Upper lobe of right lung (tissue), 1 donor: ENCODE data around the gene SLC45A2. TPM values are rescaled to one million over a fixed set of nuclear protein-coding genes. Genes with fewer than 3 reads are reported as not detected.

Source experiments
- ATAC-seq: fragments of 200-7000 bp; cut with Tn5 transposase; one replicate; pipeline ENCODE4 v1.9.1; 2020; ENCODE audit warnings: mild to moderate bottlenecking, moderate library complexity
- DNase-seq: peaks from one replicate; pipeline ENCODE4 v3.0.0-alpha.2; 2020
- H3K27ac ChIP-seq: fragments of 200-600 bp; one replicate; pipeline ENCODE4 v1.8.0; 2022
- H3K27me3 ChIP-seq: fragments of 200-600 bp; one replicate; pipeline ENCODE4 v1.8.0; 2022; ENCODE audit warnings: mild to moderate bottlenecking
- H3K36me3 ChIP-seq: fragments of 200-600 bp; one replicate; pipeline ENCODE4 v1.8.0; 2022
- H3K4me1 ChIP-seq: fragments of 200-600 bp; one replicate; pipeline ENCODE4 v1.8.0; 2022
- H3K4me3 ChIP-seq: fragments of 200-600 bp; one replicate; pipeline ENCODE4 v1.8.0; 2022; ENCODE audit warnings: mild to moderate bottlenecking
- H3K9me3 ChIP-seq: fragments of 200-600 bp; one replicate; pipeline ENCODE4 v1.8.0; 2022
- intact Hi-C: fragments of 100-400 bp; cut with DNase I; formaldehyde crosslinking; loops from one replicate; pipeline ENCODE4 v1.11.0; 2022
- total RNA-seq: library from RNA; stranded (reverse); fragmentation: NEBNext Ultra II Directional; extraction: Animal tissue kit (Norgen Biotek cat#: 25700); gene quantifications from one replicate; pipeline ENCODE4 v1.2.1, GENCODE V29; 2021
- TF ChIP-seq, protein P1 (sequence below): fragments of 200-600 bp; IDR thresholded peaks from one replicate; pipeline ENCODE4 v1.8.0; 2022; ENCODE audit warnings: antibody characterized with exemption
- donor health status: DM: no; HTN: yes; CAD: no; lungs with severe emphysema.

SLC45A2 gene
- total RNA-seq, 1 donor from 2014 or later: not detected

DNA sequence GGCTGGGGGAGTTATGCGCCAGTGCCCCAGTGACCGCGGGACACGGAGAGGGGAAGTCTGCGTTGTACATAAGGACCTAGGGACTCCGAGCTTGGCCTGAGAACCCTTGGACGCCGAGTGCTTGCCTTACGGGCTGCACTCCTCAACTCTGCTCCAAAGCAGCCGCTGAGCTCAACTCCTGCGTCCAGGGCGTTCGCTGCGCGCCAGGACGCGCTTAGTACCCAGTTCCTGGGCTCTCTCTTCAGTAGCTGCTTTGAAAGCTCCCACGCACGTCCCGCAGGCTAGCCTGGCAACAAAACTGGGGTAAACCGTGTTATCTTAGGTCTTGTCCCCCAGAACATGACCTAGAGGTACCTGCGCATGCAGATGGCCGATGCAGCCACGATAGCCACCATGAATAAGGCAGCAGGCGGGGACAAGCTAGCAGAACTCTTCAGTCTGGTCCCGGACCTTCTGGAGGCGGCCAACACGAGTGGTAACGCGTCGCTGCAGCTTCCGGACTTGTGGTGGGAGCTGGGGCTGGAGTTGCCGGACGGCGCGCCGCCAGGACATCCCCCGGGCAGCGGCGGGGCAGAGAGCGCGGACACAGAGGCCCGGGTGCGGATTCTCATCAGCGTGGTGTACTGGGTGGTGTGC, 48.0 kb downstream of the SLC45A2 start, which contains the start of gene RXFP3:
Gene RXFP3, plus strand, starts transcription at position 6 of the 636 bp plus-strand sequence. Its CDS starts 355 bp downstream, at position 361.
- Histone ChIP-seq H3K4me3 (peak within 1 kb of the TSS; percentile 28), H3K27me3 (peaks cover 59% of the 10 kb centered on the region), H3K27ac (no peak within 1 kb of the TSS), H3K9me3 (no peaks in the 10 kb centered on the region), H3K4me1 (peaks cover 10% of the 10 kb centered on the region), H3K36me3 (no peaks in the 10 kb centered on the region)
- intact Hi-C loops: loop anchor here (5.0 kb wide), 1 partner anchor 499 kb away; no protein-coding TSS in a partner anchor
- TF ChIP-seq, protein P1, sequence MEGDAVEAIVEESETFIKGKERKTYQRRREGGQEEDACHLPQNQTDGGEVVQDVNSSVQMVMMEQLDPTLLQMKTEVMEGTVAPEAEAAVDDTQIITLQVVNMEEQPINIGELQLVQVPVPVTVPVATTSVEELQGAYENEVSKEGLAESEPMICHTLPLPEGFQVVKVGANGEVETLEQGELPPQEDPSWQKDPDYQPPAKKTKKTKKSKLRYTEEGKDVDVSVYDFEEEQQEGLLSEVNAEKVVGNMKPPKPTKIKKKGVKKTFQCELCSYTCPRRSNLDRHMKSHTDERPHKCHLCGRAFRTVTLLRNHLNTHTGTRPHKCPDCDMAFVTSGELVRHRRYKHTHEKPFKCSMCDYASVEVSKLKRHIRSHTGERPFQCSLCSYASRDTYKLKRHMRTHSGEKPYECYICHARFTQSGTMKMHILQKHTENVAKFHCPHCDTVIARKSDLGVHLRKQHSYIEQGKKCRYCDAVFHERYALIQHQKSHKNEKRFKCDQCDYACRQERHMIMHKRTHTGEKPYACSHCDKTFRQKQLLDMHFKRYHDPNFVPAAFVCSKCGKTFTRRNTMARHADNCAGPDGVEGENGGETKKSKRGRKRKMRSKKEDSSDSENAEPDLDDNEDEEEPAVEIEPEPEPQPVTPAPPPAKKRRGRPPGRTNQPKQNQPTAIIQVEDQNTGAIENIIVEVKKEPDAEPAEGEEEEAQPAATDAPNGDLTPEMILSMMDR: no peak
- DNase-seq (no peak), ATAC-seq (peak; percentile 8)

DNA sequence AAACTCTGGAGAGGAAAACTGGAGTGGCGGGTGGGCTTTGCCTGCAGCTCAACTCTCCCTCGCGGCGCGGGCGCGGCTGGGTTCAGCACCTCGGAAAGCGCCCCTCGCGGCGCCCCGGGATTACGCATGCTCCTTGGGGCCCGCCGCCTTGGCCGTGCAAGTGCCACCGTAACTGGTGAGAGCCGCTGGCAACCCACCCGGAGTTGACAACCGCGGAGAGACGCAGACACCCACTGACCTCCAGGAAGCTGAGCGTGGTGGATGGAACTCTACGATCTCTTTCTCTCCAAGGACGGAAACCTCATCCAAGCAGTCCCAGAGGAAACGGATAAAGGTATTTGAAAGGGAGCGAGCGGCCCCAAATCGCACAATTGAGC, 48.5 kb downstream of the SLC45A2 start:
- ATAC-seq (peak; percentile 70), DNase-seq (peak; percentile 73)
- H3K4me3 ChIP-seq: peak overlapping the region; percentile 28
- intact Hi-C loops: loop anchor here (5.0 kb wide), 1 partner anchor 499 kb away; no protein-coding TSS in a partner anchor
- H3K9me3 ChIP-seq: no peaks in the 10 kb centered on the region
- H3K27ac ChIP-seq: no peak overlapping the region
- H3K4me1 ChIP-seq: peaks cover 10% of the 10 kb centered on the region
- TF ChIP-seq, protein P1: peak; percentile 19
- no peaks in the 10 kb centered on the region for H3K36me3 ChIP-seq
- peaks cover 55% of the 10 kb centered on the region for H3K27me3 ChIP-seq

DNA sequence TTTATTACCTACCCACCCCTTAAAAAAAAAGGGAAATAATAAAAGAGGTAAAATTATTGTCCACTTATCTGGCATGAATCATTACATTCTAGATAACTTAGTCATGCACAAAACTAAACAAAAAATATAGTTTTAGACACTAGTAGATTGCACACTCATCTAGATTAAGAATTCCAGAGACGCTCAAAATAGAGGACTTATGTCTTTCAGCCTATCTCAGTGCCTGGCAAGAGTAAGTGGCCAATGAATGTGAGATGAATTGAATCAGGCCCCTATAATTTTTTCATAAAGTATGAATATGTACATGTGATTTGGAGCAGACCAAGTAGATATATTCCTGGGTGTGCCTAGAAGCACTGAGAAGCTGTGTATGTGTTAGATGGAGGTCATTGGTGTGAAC, 50.3 kb downstream of the SLC45A2 start:
- no peak for DNase-seq
- H3K27me3 ChIP-seq: peaks cover 37% of the 10 kb centered on the region
- TF ChIP-seq, protein P1: no peak
- H3K9me3 ChIP-seq: no peaks in the 10 kb centered on the region
- H3K4me3 ChIP-seq: no peak overlapping the region
- ATAC-seq: no peak
- intact Hi-C loops: no loop called here
- no peaks in the 10 kb centered on the region for H3K36me3 ChIP-seq
- H3K4me1 ChIP-seq: peaks cover 10% of the 10 kb centered on the region
- no peak overlapping the region for H3K27ac ChIP-seq

DNA sequence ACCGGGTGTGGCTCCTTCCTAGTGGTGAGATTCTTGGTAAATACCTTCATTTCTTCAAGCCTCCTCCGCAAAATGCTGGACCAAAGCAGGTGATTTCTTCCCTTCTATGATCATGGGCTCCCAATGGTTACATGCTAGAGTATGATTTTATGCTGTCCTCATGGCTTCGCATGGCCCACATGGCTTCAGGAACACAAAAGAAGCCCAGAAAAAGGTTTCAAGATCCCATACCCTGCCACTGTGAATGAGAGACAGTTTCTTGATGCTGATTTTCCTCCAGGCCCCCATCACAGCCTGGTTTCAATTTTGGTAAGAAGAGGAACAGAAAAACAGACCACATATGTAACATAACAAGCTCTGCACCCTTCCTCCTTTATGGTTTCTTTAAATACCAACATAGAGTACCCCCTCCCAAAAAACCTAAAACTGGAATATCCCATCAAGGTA, 50.7 kb downstream of the SLC45A2 start:
- intact Hi-C loops: no loop called here
- no peaks in the 10 kb centered on the region for H3K9me3 ChIP-seq
- H3K4me3 ChIP-seq: no peak overlapping the region
- peaks cover 34% of the 10 kb centered on the region for H3K27me3 ChIP-seq
- H3K27ac ChIP-seq: no peak overlapping the region
- TF ChIP-seq, protein P1: no peak
- ATAC-seq (no peak), DNase-seq (no peak)
- peaks cover 10% of the 10 kb centered on the region for H3K4me1 ChIP-seq
- H3K36me3 ChIP-seq: no peaks in the 10 kb centered on the region

DNA sequence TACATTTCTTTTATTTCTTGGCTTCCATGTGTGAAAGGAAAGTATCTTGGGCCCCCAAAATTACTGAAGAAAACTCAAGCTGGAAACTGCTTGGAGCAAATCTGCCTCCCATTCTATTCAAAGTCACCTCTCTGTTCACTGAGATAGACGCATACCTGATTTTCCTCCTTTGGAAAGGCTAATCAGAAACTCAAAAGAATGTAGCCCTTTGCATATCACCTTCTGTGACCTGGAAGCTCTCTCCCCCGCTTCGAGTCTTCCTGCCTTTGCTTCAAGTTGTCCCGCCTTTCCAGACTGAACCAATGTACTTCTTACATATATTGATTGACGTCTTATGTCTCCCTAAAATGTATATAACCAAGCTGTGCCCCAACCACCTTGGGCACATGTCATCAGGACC, 53.4 kb downstream of the SLC45A2 start:
- Histone ChIP-seq H3K4me1 (no peaks in the 10 kb centered on the region), H3K9me3 (no peaks in the 10 kb centered on the region), H3K27me3 (peaks cover 8% of the 10 kb centered on the region), H3K27ac (no peak overlapping the region), H3K4me3 (no peak overlapping the region), H3K36me3 (no peaks in the 10 kb centered on the region)
- TF ChIP-seq, protein P1: no peak
- DNase-seq: no peak
- intact Hi-C loops: no loop called here
- ATAC-seq: no peak
